ENCODE data around the gene OR13D1.

The OR13D1 gene, protein sequence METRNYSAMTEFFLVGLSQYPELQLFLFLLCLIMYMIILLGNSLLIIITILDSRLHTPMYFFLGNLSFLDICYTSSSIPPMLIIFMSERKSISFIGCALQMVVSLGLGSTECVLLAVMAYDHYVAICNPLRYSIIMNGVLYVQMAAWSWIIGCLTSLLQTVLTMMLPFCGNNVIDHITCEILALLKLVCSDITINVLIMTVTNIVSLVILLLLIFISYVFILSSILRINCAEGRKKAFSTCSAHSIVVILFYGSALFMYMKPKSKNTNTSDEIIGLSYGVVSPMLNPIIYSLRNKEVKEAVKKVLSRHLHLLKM

DNA sequence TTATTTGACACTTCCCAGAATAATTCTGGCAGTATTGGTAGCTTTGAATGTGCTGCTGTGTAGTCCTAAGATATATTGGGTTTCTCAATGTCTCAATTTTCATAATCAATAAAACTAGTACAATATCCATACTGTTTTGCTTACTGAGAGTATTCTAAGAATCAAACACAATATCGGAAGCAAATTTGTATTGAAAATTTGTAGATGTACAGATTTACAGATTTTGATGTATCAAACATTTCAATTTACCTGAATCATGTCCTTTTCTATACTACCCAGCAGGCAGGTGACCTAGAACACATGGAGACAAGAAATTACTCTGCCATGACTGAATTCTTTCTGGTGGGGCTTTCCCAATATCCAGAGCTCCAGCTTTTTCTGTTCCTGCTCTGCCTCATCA is at the start of gene OR13D1:
OR13D1 (plus strand) TSS at position 301 of the 400 bp plus-strand sequence; CDS start at position 301, 0 bp downstream.
- Histone ChIP-seq H3F3A (ENCODE audit: insufficient read depth, low read length) (no peaks in the 10 kb centered on the region), H3K79me2 (ENCODE audit: low read length) (no peaks in the 10 kb centered on the region), H3K4me1 (ENCODE audit: low read length) (no peaks in the 10 kb centered on the region), H3K9me2 (replicated peaks; ENCODE audit: insufficient read depth, low read length) (no peaks in the 10 kb centered on the region), H3K36me3 (replicated peaks; ENCODE audit: insufficient read depth, low read length) (no peaks in the 10 kb centered on the region), H4K20me1 (ENCODE audit: insufficient read depth, low read length) (no peaks in the 10 kb centered on the region), H3K4me3 (ENCODE audit: low read length) (no peak within 1 kb of the TSS), H3K9me3 (replicated peaks; ENCODE audit: insufficient read depth, low read length) (no peaks in the 10 kb centered on the region), H2AFZ (ENCODE audit: low read length) (no peak within 1 kb of the TSS), H3K4me2 (ENCODE audit: low read depth, low read length) (no peak within 1 kb of the TSS), H3K27ac (ENCODE audit: low read length) (no peak within 1 kb of the TSS), H3K27me3 (replicated peaks; ENCODE audit: insufficient read depth, low read length) (no peaks in the 10 kb centered on the region), H3K9ac (ENCODE audit: low read length) (no peak within 1 kb of the TSS)
- DNase-seq: no peak
- TF ChIP-seq, protein P1, sequence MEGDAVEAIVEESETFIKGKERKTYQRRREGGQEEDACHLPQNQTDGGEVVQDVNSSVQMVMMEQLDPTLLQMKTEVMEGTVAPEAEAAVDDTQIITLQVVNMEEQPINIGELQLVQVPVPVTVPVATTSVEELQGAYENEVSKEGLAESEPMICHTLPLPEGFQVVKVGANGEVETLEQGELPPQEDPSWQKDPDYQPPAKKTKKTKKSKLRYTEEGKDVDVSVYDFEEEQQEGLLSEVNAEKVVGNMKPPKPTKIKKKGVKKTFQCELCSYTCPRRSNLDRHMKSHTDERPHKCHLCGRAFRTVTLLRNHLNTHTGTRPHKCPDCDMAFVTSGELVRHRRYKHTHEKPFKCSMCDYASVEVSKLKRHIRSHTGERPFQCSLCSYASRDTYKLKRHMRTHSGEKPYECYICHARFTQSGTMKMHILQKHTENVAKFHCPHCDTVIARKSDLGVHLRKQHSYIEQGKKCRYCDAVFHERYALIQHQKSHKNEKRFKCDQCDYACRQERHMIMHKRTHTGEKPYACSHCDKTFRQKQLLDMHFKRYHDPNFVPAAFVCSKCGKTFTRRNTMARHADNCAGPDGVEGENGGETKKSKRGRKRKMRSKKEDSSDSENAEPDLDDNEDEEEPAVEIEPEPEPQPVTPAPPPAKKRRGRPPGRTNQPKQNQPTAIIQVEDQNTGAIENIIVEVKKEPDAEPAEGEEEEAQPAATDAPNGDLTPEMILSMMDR (IDR thresholded peaks at IDR 0.05; ENCODE audit: low read length): no peak
- no peak for TF ChIP-seq EZH2 (optimal IDR thresholded peaks at IDR 0.05; ENCODE audit: low read depth, low read length)
- no peak for TF ChIP-seq EZH2phosphoT487 (IDR thresholded peaks at IDR 0.05; ENCODE audit: low read length)

DNA sequence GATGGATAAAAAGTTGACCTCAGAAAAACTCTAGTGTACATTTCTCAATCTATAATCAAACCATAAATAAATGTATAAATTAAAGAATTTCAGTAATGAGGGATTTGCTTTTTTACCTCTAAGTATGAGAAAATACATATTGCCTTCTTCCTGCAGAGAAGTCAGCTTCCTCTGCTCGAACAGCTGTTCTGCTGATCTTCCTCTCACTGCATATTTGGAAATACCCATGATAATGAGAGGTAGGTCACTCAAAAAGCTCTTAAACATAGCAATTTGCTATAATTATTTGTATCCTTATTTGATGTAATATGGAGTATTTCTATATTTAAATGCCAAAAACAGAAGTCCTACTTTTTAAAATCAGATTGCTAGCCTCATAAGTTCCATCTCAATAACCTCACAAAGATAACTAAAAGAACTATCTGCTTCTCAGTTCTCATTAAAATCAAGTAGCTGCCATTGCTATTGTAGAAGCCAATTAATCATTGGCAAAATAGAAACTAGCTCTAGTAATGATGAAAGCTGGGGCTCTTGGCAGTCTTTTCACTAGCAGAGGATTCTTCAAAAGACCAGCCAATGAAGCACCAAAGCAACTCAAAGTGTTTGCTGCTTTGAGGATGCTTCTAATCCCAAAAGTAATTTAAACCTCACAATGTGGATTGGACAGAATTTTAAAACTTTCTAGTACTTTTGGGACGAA is 35.7 kb upstream of the OR13D1 start:
- Histone ChIP-seq H3K4me3 (ENCODE audit: low read length) (no peak overlapping the region), H3K79me2 (ENCODE audit: low read length) (no peaks in the 10 kb centered on the region), H3F3A (ENCODE audit: insufficient read depth, low read length) (no peaks in the 10 kb centered on the region), H3K4me2 (ENCODE audit: low read depth, low read length) (no peak overlapping the region), H3K27ac (ENCODE audit: low read length) (no peak overlapping the region), H3K36me3 (replicated peaks; ENCODE audit: insufficient read depth, low read length) (no peaks in the 10 kb centered on the region), H2AFZ (ENCODE audit: low read length) (no peak overlapping the region), H3K27me3 (replicated peaks; ENCODE audit: insufficient read depth, low read length) (no peaks in the 10 kb centered on the region), H3K4me1 (ENCODE audit: low read length) (no peaks in the 10 kb centered on the region), H3K9me2 (replicated peaks; ENCODE audit: insufficient read depth, low read length) (no peaks in the 10 kb centered on the region), H4K20me1 (ENCODE audit: insufficient read depth, low read length) (no peaks in the 10 kb centered on the region), H3K9ac (ENCODE audit: low read length) (no peak overlapping the region), H3K9me3 (replicated peaks; ENCODE audit: insufficient read depth, low read length) (no peaks in the 10 kb centered on the region)
- no peak for DNase-seq
- no peak for TF ChIP-seq EZH2 (optimal IDR thresholded peaks at IDR 0.05; ENCODE audit: low read depth, low read length)
- TF ChIP-seq, protein P1 (IDR thresholded peaks at IDR 0.05; ENCODE audit: low read length): no peak
- no peak for TF ChIP-seq EZH2phosphoT487 (IDR thresholded peaks at IDR 0.05; ENCODE audit: low read length)

DNA sequence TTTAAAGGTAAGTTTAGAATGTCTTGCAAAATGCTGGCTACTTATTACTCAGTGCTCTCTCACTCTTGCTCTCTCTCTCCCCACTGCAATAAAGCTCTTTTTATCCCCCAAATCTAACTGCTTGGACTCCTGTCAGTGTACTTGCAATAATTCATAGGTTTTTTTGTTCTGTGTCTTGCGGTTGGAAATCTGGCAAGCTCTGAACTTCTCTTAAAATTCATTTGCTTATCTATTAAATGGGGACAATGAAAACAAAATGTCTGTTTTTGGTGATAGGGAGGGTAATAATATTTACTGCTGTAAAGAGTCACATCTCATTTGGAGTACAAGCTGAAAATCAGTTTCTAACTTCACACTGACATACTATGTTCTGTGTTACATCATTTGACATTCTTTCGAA is 18.7 kb upstream of the OR13D1 start:
- H3K4me2 ChIP-seq (ENCODE audit: low read depth, low read length): no peak overlapping the region
- H3K79me2 ChIP-seq (ENCODE audit: low read length): no peaks in the 10 kb centered on the region
- H3K27me3 ChIP-seq (replicated peaks; ENCODE audit: insufficient read depth, low read length): no peaks in the 10 kb centered on the region
- H3K9ac ChIP-seq (ENCODE audit: low read length): no peak overlapping the region
- no peaks in the 10 kb centered on the region for H3K36me3 ChIP-seq (replicated peaks; ENCODE audit: insufficient read depth, low read length)
- no peak overlapping the region for H3K4me3 ChIP-seq (ENCODE audit: low read length)
- H3K9me3 ChIP-seq (replicated peaks; ENCODE audit: insufficient read depth, low read length): no peaks in the 10 kb centered on the region
- no peak overlapping the region for H3K27ac ChIP-seq (ENCODE audit: low read length)
- TF ChIP-seq EZH2phosphoT487 (IDR thresholded peaks at IDR 0.05; ENCODE audit: low read length) (no peak), EZH2 (optimal IDR thresholded peaks at IDR 0.05; ENCODE audit: low read depth, low read length) (no peak)
- TF ChIP-seq, protein P1 (IDR thresholded peaks at IDR 0.05; ENCODE audit: low read length): no peak
- H3K4me1 ChIP-seq (ENCODE audit: low read length): no peaks in the 10 kb centered on the region
- H3K9me2 ChIP-seq (replicated peaks; ENCODE audit: insufficient read depth, low read length): no peaks in the 10 kb centered on the region
- no peaks in the 10 kb centered on the region for H4K20me1 ChIP-seq (ENCODE audit: insufficient read depth, low read length)
- no peaks in the 10 kb centered on the region for H3F3A ChIP-seq (ENCODE audit: insufficient read depth, low read length)
- DNase-seq: no peak
- no peak overlapping the region for H2AFZ ChIP-seq (ENCODE audit: low read length)
